Sigmoid colon (tissue), 4 donors: Measurements from ENCODE around the gene SLC35F1.

Experiments
- EP300 ChIP-seq, 4 donors: sonication (generic); formaldehyde crosslinking; IDR thresholded peaks; one replicate each; pipeline ENCODE4 v1.6.1; 2017; ENCODE audit warnings: antibody characterized with exemption in 4 of 4
- TF ChIP-seq, protein P1 (sequence below), 4 experiments: fragments of 450-650 bp in 3 of 4; fragments of 200-600 bp in 1 of 4; IDR thresholded peaks; one replicate each; pipeline ENCODE4 v1.5.1; 2016 to 2019; ENCODE audit warnings: antibody characterized with exemption in 4 of 4, mild to moderate bottlenecking in 3 of 4, moderate library complexity in 2 of 4

- no peak for TF ChIP-seq EP300 (IDR thresholded peaks at IDR 0.05)
- TF ChIP-seq, protein P1, sequence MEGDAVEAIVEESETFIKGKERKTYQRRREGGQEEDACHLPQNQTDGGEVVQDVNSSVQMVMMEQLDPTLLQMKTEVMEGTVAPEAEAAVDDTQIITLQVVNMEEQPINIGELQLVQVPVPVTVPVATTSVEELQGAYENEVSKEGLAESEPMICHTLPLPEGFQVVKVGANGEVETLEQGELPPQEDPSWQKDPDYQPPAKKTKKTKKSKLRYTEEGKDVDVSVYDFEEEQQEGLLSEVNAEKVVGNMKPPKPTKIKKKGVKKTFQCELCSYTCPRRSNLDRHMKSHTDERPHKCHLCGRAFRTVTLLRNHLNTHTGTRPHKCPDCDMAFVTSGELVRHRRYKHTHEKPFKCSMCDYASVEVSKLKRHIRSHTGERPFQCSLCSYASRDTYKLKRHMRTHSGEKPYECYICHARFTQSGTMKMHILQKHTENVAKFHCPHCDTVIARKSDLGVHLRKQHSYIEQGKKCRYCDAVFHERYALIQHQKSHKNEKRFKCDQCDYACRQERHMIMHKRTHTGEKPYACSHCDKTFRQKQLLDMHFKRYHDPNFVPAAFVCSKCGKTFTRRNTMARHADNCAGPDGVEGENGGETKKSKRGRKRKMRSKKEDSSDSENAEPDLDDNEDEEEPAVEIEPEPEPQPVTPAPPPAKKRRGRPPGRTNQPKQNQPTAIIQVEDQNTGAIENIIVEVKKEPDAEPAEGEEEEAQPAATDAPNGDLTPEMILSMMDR (IDR thresholded peaks at IDR 0.05), result no peak
Measured at GRCh38 chr6:118161343-118161742, 254.3 kb downstream of the SLC35F1 start.
